Esophagus muscularis mucosa (tissue), 4 donors: ENCODE results near the gene C17orf67.

Source experiments
- EP300 ChIP-seq: sonication (generic); formaldehyde crosslinking; IDR thresholded peaks from one replicate; pipeline ENCODE4 v1.6.1; 2017; ENCODE audit warnings: antibody characterized with exemption
- POLR2A ChIP-seq: fragments of 450-650 bp; IDR thresholded peaks from one replicate; pipeline ENCODE4 v1.6.1; 2017; ENCODE audit warnings: antibody characterized with exemption, moderate library complexity, mild to moderate bottlenecking, low read depth
- TF ChIP-seq, protein P1 (sequence below), 3 experiments: fragments of 200-600 bp in 2 of 3; fragments of 450-650 bp in 1 of 3; sonication (generic) in 2 of 3; IDR thresholded peaks; one replicate each; pipeline ENCODE4 v1.5.1; 2017 to 2019; ENCODE audit warnings: antibody characterized with exemption in 3 of 3, mild to moderate bottlenecking in 2 of 3, moderate library complexity in 1 of 3

DNA sequence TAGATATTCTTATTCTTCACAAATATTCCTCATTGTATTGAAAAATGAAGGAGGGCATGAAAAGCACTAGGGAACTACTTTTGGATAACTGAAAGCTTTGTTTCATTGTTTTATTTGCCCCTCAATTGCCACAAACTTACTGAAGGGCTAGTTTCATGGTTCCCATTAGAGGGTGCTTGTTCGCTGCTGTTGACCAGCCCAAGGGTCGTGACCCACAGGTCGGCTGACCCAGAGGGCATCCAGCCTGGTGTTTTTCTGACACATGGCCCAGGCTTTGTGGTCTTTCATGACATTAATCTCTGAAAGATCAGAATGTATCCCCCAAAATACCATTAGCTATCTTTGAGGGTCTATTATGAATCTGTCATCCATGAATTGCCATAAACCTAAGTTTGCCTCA, 30.3 kb upstream of the C17orf67 start:
- TF ChIP-seq, protein P1, sequence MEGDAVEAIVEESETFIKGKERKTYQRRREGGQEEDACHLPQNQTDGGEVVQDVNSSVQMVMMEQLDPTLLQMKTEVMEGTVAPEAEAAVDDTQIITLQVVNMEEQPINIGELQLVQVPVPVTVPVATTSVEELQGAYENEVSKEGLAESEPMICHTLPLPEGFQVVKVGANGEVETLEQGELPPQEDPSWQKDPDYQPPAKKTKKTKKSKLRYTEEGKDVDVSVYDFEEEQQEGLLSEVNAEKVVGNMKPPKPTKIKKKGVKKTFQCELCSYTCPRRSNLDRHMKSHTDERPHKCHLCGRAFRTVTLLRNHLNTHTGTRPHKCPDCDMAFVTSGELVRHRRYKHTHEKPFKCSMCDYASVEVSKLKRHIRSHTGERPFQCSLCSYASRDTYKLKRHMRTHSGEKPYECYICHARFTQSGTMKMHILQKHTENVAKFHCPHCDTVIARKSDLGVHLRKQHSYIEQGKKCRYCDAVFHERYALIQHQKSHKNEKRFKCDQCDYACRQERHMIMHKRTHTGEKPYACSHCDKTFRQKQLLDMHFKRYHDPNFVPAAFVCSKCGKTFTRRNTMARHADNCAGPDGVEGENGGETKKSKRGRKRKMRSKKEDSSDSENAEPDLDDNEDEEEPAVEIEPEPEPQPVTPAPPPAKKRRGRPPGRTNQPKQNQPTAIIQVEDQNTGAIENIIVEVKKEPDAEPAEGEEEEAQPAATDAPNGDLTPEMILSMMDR (IDR thresholded peaks at IDR 0.05): no peak
- TF ChIP-seq EP300 (no peak), POLR2A (no peak)
